Neural progenitor cell (in vitro differentiated cells): Measurements from ENCODE around the gene KIF12. TPM values are rescaled to one million over a fixed set of nuclear protein-coding genes. Genes with fewer than 3 reads are reported as not detected.

Experiments
- DNase-seq: peaks from one replicate; pipeline ENCODE4 v3.0.0-alpha.2; 2016; ENCODE audit warnings: low spot score
- H2AFZ ChIP-seq: fragments of 200-600 bp; sonication (generic); replicated peaks from 2 replicates; pipeline ENCODE4 v1.6.1; 2016; ENCODE audit warnings: antibody characterized with exemption
- H3F3A ChIP-seq: fragments of 200-600 bp; sonication (generic); 2 replicates; pipeline ENCODE4 v1.6.1; 2016; ENCODE audit warnings: antibody characterized with exemption, low read depth
- H3K27ac ChIP-seq: fragments of 200-600 bp; sonication (generic); 2 replicates; pipeline ENCODE4 v1.5.1; 2016; ENCODE audit warnings: mild to moderate bottlenecking
- H3K27me3 ChIP-seq: fragments of 200-600 bp; sonication (generic); 2 replicates; pipeline ENCODE4 v1.6.1; 2016; ENCODE audit warnings: mild to moderate bottlenecking, moderate library complexity
- H3K36me3 ChIP-seq: fragments of 200-600 bp; sonication (generic); 2 replicates; pipeline ENCODE4 v1.5.1; 2016
- H3K4me1 ChIP-seq: fragments of 200-600 bp; sonication (generic); 2 replicates; pipeline ENCODE4 v1.6.1; 2016; ENCODE audit warnings: mixed run types
- H3K4me2 ChIP-seq: fragments of 200-600 bp; sonication (generic); 2 replicates; pipeline ENCODE4 v1.6.1; 2016
- H3K4me3 ChIP-seq: fragments of 200-600 bp; sonication (generic); 2 replicates; pipeline ENCODE4 v1.5.1; 2016
- H3K79me2 ChIP-seq: fragments of 200-600 bp; sonication (generic); 2 replicates; pipeline ENCODE4 v1.6.1; 2016; ENCODE audit warnings: low read depth
- H3K9ac ChIP-seq: fragments of 200-600 bp; sonication (generic); 2 replicates; pipeline ENCODE4 v1.6.1; 2016
- H3K9me3 ChIP-seq: fragments of 200-600 bp; sonication (generic); 2 replicates; pipeline ENCODE4 v1.5.1; 2016; ENCODE audit warnings: low read depth
- H4K20me1 ChIP-seq: fragments of 200-600 bp; sonication (generic); 2 replicates; pipeline ENCODE4 v1.6.1; 2016; ENCODE audit warnings: low read depth
- H3K27ac Mint-ChIP-seq: 3 replicates; pipeline ENCODE4 v1.8.0; 2021; ENCODE audit warnings: mixed read lengths
- H3K27me3 Mint-ChIP-seq: 2 replicates; pipeline ENCODE4 v1.8.0; 2022; ENCODE audit warnings: low read depth, mild to moderate bottlenecking, inconsistent platforms, moderate library complexity, mixed read lengths; ENCODE audit not compliant: insufficient read depth
- H3K36me3 Mint-ChIP-seq: 3 replicates; pipeline ENCODE4 v1.8.0; 2021; ENCODE audit warnings: mixed read lengths
- H3K4me1 Mint-ChIP-seq: 3 replicates; pipeline ENCODE4 v1.8.0; 2021; ENCODE audit warnings: mixed read lengths
- H3K4me3 Mint-ChIP-seq: 3 replicates; pipeline ENCODE4 v1.8.0; 2021; ENCODE audit warnings: mild to moderate bottlenecking, moderate library complexity, mixed read lengths
- H3K9me3 Mint-ChIP-seq: 3 replicates; pipeline ENCODE4 v1.8.0; 2020; ENCODE audit warnings: mixed read lengths
- EZH2 ChIP-seq: fragments of 200-600 bp; sonication (generic); IDR thresholded peaks from 2 replicates; pipeline ENCODE4 v1.6.1; 2017; ENCODE audit warnings: antibody characterized with exemption, mild to moderate bottlenecking, moderate library complexity
- EZH2phosphoT487 ChIP-seq: fragments of 200-600 bp; sonication (generic); IDR thresholded peaks from 2 replicates; pipeline ENCODE4 v1.6.1; 2017; ENCODE audit warnings: antibody characterized with exemption
- total RNA-seq: library from RNA; depleted of rRNA; stranded (reverse); fragments of >200 nt; gene quantifications from 2 replicates; pipeline ENCODE4 v1.2.3, GENCODE V29; 2015; ENCODE audit warnings: low replicate concordance
- TF ChIP-seq, protein P1 (sequence below): fragments of 200-600 bp; sonication (generic); IDR thresholded peaks from 2 replicates; pipeline ENCODE4 v1.5.1; 2017; ENCODE audit warnings: antibody characterized with exemption, mild to moderate bottlenecking

Gene KIF12
- total RNA-seq, 1 donor from 2014 or later, result 0.56 TPM

DNA sequence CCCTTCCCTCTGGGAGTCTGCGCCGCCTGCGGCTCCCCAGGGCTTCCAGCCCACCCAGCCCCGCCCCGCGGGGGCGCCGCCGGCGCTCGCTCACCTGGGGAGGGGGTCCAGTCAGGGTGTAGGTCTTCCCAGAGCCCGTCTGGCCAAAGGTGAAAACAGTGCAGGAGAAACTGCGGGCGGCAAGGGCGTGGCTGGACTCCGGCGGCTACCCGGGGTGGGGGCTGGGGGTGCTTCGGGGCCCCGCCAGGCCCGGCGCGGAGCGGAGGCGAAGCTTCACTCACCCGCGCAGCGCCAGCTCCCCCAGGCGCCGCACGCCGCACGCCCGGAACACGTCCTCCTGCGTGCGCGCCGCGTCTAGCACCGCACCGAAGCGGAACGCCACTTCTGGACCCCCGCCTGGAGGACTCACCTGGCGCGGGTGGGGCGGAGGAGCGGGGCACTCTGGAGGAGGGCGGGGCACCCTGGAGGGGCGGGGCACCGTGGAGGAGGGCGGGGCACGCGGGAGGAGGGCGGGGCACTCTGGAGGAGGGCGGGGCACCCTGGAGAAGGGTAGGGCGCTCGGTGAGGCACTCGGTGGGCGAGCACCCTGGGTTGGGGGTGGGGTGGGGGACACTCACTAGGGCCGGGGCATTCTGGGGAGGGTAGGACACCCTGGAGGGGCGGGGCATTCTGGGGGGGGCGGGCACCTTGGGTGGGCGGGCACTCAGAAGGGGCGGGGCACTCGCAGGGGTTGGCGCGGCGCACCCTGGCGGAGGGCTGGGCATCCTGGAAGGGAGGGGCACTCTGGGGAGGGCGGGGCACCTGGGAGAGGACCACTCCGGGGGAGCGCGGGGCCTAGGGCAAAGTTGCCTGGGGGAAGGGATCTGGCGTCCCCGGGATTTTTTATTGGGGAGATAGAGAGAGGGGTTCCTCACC, 814 bp downstream of the KIF12 start:
- Histone ChIP-seq H3K36me3 (no peaks in the 10 kb centered on the region), H3K27ac (no peak overlapping the region), H2AFZ (peak overlapping the region; percentile 81), H3K27me3 (peaks cover 61% of the 10 kb centered on the region), H3K4me3 (peak overlapping the region; percentile 63), H3F3A (peaks cover 10% of the 10 kb centered on the region), H4K20me1 (no peaks in the 10 kb centered on the region), H3K9me3 (no peaks in the 10 kb centered on the region), H3K4me1 (peaks cover 11% of the 10 kb centered on the region), H3K4me2 (peak overlapping the region; percentile 96), H3K9ac (no peak overlapping the region), H3K79me2 (no peaks in the 10 kb centered on the region)
- Mint-ChIP-seq H3K4me1 (peaks cover 13% of the 10 kb centered on the region), H3K4me3 (peak overlapping the region; percentile 79), H3K27ac (no peak overlapping the region), H3K36me3 (peaks cover 5% of the 10 kb centered on the region), H3K9me3 (peaks cover 11% of the 10 kb centered on the region), H3K27me3 (peaks cover 33% of the 10 kb centered on the region)
- DNase-seq, result peak; percentile 89
- TF ChIP-seq EZH2 (peak; percentile 24), EZH2phosphoT487 (peak; percentile 33)
- TF ChIP-seq, protein P1, sequence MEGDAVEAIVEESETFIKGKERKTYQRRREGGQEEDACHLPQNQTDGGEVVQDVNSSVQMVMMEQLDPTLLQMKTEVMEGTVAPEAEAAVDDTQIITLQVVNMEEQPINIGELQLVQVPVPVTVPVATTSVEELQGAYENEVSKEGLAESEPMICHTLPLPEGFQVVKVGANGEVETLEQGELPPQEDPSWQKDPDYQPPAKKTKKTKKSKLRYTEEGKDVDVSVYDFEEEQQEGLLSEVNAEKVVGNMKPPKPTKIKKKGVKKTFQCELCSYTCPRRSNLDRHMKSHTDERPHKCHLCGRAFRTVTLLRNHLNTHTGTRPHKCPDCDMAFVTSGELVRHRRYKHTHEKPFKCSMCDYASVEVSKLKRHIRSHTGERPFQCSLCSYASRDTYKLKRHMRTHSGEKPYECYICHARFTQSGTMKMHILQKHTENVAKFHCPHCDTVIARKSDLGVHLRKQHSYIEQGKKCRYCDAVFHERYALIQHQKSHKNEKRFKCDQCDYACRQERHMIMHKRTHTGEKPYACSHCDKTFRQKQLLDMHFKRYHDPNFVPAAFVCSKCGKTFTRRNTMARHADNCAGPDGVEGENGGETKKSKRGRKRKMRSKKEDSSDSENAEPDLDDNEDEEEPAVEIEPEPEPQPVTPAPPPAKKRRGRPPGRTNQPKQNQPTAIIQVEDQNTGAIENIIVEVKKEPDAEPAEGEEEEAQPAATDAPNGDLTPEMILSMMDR, result peak; percentile 28

DNA sequence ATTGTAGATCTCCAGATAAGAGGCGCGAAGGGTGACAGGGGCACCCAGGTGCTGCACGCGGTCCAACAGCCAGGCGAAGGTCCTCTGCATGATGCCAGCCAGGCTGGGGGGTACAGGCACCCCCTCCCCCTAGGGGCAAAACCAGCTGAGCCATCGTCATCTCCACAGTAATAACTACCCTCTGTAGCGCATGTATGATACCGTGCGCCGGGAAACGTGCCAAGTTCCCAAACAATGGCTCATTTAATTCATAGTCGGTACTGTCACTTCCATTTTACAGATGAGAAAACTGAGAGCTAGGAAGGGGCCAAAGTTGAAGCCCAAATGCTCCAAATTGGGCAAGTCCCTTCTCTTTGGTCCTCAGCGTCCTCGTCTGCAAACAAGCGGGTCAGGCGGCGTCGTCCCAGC, 1.5 kb downstream of the KIF12 start:
- H3K27ac ChIP-seq, result no peak overlapping the region
- Mint-ChIP-seq H3K9me3 (peaks cover 9% of the 10 kb centered on the region), H3K4me3 (peak overlapping the region; percentile 79), H3K36me3 (peaks cover 4% of the 10 kb centered on the region), H3K27me3 (peaks cover 33% of the 10 kb centered on the region), H3K27ac (no peak overlapping the region), H3K4me1 (peaks cover 13% of the 10 kb centered on the region)
- H4K20me1 ChIP-seq, result no peaks in the 10 kb centered on the region
- H3K4me1 ChIP-seq, result peaks cover 11% of the 10 kb centered on the region
- peaks cover 61% of the 10 kb centered on the region for H3K27me3 ChIP-seq
- peak overlapping the region; percentile 96 for H3K4me2 ChIP-seq
- TF ChIP-seq, protein P1, result no peak
- TF ChIP-seq EZH2 (peak; percentile 48), EZH2phosphoT487 (peak; percentile 12)
- peak overlapping the region; percentile 63 for H3K4me3 ChIP-seq
- no peaks in the 10 kb centered on the region for H3K79me2 ChIP-seq
- H3F3A ChIP-seq, result peaks cover 10% of the 10 kb centered on the region
- peak overlapping the region; percentile 81 for H2AFZ ChIP-seq
- no peaks in the 10 kb centered on the region for H3K36me3 ChIP-seq
- peak; percentile 32 for DNase-seq
- no peaks in the 10 kb centered on the region for H3K9me3 ChIP-seq
- H3K9ac ChIP-seq, result no peak overlapping the region

DNA sequence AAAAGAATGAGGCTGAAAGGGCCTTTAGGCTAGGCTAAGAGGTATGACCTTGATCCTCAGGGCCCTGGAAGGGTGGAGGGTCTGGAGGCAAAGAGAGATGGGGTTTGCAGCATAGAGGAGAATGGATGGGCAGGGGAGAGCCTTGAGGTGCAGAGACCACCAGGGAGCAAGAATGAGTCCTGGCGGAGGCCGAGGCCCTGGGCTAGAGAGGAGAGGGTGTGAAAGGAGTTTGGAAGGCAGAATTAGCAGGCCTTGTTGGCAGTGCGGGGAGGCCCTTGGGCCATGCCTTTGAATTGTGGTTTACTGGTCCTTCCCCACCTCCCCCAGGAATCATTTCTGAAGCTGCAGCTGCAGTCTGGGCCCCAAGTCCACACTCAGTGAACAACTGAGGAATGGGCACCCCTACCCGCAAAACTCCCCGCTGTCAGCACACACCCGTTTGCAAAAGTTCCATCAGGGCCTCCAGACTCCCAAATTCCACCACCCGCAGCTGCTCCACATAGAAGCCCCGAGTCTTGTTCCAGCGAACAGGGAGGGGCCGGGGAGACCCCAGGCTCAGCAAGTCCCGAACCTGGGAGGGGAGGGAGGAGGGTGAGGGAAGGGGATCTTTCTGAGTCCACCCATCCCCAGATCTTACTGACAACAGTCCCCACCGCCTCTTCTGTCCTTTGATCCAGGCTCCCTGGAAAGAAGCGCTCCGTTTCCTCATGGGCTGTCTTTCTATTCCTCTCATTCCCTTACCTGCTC, 2.1 kb downstream of the KIF12 start:
- Histone ChIP-seq H3K79me2 (no peaks in the 10 kb centered on the region), H3F3A (peaks cover 10% of the 10 kb centered on the region), H3K4me2 (no peak overlapping the region), H3K9ac (no peak overlapping the region), H3K9me3 (no peaks in the 10 kb centered on the region), H3K27me3 (peaks cover 61% of the 10 kb centered on the region), H4K20me1 (no peaks in the 10 kb centered on the region), H3K36me3 (no peaks in the 10 kb centered on the region), H3K4me1 (peaks cover 11% of the 10 kb centered on the region), H3K4me3 (no peak overlapping the region), H2AFZ (no peak overlapping the region), H3K27ac (no peak overlapping the region)
- Mint-ChIP-seq H3K9me3 (peaks cover 7% of the 10 kb centered on the region), H3K36me3 (peaks cover 4% of the 10 kb centered on the region), H3K27me3 (peaks cover 33% of the 10 kb centered on the region), H3K4me1 (peaks cover 13% of the 10 kb centered on the region), H3K4me3 (peak overlapping the region; percentile 79), H3K27ac (no peak overlapping the region)
- DNase-seq, result no peak
- TF ChIP-seq EZH2phosphoT487, result no peak
- no peak for TF ChIP-seq EZH2
